ENCODE results near the gene NEMF.
"Not testable (repeated sequence)": the region's sequence is repeated elsewhere in the genome, so short reads cannot be mapped to it uniquely, and the experiment has no call there.

The NEMF gene, protein sequence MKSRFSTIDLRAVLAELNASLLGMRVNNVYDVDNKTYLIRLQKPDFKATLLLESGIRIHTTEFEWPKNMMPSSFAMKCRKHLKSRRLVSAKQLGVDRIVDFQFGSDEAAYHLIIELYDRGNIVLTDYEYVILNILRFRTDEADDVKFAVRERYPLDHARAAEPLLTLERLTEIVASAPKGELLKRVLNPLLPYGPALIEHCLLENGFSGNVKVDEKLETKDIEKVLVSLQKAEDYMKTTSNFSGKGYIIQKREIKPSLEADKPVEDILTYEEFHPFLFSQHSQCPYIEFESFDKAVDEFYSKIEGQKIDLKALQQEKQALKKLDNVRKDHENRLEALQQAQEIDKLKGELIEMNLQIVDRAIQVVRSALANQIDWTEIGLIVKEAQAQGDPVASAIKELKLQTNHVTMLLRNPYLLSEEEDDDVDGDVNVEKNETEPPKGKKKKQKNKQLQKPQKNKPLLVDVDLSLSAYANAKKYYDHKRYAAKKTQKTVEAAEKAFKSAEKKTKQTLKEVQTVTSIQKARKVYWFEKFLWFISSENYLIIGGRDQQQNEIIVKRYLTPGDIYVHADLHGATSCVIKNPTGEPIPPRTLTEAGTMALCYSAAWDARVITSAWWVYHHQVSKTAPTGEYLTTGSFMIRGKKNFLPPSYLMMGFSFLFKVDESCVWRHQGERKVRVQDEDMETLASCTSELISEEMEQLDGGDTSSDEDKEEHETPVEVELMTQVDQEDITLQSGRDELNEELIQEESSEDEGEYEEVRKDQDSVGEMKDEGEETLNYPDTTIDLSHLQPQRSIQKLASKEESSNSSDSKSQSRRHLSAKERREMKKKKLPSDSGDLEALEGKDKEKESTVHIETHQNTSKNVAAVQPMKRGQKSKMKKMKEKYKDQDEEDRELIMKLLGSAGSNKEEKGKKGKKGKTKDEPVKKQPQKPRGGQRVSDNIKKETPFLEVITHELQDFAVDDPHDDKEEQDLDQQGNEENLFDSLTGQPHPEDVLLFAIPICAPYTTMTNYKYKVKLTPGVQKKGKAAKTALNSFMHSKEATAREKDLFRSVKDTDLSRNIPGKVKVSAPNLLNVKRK

DNA sequence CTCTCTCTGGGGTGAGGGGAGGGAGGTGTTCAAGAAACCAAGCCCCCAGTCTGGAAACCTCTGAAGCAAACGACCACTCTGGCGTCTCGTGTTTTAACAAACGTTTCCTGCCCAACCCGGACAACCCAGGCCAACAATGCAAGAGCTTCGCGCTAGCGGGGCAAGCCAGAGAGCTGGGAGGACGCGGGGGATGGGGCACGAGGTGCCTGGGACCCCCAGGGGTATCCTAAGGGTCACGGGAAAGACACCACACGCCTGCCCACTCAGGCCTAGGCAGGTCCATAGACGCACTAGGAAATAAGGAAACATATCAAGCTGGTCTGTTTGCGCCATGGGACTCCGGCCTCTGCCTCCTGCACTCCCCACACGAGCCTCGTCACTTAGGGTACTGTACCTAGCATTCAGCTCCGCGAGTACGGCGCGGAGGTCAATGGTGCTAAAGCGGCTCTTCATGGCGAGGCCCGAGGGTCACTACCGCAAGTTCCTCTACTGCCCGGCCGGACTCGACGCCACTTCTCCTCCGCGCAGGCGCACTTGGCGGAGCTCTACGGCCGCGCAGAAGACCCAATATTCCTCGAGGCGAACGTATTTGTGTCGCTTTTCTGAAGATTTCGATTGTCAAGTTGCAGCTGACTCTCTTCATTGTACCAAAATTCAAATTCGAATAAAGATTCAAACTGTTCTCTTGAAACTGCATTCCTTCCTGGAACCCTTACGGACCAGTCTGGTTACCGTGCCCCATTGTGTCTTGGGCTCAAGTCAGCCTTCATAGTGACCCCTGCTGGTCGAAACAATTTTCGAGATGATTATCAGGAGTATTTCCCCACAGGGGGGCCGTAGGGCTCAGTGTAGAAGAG is at the start of gene NEMF:
Gene NEMF (minus strand): TSS at position 488 of the 857 bp plus-strand sequence. CDS start 35 bp downstream, at position 453.
- peak; percentile 18 to 96 (median 85) for DNase-seq

DNA sequence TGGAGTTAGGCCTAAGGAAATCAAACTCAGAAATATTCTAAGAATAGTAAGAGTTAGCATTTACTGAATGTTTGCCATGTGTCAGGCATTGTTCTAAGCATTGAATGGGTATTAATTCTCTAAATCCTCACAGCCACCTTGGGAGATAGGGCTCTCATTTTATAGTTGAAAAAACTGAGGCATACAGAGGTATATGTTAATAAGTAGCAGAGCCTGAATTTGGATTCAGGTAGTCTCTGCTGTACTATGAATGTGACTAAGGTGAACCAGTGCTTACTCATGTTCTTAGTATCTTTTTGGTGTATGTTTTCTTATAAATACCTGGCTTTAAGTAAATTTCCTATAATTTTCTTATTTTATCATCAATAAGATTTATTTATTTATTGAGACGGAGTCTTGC is 48.4 kb upstream of the NEMF start:
- DNase-seq, result no peak

DNA sequence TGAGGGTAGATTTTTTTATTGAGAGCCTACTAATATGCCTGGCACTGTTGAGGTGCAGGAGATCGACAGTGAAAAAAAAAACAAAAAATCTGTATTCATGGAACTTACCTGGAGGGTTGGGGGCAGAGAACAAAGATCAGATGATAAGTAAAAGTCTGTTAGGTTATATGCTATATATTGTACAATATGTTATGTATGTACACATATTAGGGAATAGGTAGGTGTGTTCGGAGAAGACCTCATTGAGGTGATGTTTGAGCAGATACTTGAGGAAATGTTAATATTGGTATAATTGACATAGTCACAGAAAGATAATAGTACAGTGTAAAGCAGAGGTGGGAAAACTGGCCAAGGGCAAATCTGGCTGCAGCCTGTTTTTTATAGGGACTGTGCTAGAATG is 45.9 kb upstream of the NEMF start:
- no peak for DNase-seq

DNA sequence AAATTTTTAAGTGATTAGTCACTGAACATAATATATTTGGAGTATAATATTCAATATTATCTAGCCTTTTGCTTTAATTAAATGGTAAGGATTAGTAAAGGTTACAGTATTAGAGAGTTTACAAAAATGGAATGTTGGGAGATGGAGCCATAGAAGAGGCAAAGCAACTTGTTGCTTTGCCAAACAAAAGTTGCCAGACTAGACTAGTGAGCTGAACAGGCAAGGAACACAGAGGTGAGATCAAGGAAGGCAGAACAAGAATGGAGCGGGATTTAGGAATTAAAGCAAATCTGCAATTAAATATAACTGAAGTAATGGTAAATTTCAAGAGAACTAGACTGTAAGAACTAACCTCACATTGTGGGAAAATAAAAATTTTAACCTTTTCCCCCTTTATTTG is 45.4 kb upstream of the NEMF start:
- DNase-seq, result no peak

DNA sequence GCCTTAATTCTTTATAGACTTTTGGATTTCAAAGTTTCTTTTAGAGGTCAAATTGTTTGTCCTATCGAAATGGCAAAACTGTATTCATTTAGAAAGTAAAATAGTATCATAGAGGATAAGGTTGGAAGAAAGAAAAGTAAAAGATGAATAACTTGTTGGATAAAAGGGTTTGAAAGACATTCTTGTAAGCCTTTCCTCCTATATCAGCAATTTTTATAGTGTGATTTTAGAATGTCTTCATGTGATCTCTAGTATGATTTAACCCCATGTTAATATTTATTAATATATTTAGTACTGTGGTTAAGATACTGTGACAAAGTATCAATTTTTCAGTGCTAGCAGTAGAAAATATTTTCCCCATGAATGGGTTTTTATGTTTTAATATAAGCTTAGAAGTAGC is 44.8 kb upstream of the NEMF start:
- no peak for DNase-seq

DNA sequence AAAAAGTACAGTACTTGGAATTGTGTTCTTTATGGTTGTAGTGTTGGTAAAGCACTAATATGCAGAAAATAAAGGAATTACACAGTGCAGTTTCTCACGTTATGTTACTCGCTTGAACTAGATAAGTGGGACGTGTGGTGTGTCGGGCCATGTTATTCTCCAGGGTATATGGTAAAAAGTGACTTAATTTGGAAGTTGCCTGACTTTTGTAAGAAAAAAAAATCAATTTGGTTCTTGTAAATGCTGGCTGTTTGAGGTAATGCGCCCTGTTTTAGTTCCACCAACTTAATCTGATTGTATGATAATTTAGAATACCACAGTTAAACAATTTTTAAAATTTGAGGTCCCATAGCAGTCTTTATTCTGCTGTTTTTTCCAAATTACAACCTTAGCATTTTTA is 44.4 kb upstream of the NEMF start:
- no peak for DNase-seq

DNA sequence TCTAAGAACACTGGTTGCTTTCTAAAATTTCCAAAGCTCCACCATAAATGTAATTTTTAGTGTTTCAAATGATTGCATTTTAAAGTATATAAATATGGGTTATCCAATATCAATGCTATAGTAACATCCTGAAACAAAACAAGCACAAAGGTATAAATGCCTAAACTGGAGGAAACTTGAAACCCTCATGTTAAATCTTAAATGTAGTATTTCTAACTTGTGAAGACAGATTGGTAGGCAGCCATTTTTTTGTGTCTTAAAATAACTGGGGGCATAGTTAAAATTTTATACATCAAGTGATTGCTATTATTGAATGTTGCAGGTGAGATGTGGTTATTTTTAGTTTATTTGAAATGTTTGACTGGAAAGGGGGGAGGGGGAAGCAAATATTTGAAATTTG is 43.7 kb upstream of the NEMF start:
- DNase-seq, result not testable (repeated sequence)

DNA sequence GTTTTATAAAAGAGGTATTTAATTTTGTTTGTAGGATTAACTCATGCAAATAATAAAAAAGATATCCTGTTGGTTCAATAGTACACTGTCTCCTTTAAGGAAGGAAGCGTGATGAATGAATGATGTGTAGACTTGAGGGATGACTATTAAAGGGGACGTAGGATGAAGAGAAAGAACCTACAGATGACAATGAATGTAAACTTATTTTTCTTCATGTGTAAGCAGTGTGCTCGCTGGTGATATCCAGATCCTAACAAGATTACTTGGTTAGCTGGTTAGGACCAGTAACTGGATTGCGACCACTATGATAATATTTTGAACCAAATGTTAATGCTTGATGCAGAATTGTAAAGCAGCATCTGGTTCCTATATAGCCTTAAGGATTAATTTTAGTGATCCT is 42.9 kb upstream of the NEMF start:
- no peak for DNase-seq

DNA sequence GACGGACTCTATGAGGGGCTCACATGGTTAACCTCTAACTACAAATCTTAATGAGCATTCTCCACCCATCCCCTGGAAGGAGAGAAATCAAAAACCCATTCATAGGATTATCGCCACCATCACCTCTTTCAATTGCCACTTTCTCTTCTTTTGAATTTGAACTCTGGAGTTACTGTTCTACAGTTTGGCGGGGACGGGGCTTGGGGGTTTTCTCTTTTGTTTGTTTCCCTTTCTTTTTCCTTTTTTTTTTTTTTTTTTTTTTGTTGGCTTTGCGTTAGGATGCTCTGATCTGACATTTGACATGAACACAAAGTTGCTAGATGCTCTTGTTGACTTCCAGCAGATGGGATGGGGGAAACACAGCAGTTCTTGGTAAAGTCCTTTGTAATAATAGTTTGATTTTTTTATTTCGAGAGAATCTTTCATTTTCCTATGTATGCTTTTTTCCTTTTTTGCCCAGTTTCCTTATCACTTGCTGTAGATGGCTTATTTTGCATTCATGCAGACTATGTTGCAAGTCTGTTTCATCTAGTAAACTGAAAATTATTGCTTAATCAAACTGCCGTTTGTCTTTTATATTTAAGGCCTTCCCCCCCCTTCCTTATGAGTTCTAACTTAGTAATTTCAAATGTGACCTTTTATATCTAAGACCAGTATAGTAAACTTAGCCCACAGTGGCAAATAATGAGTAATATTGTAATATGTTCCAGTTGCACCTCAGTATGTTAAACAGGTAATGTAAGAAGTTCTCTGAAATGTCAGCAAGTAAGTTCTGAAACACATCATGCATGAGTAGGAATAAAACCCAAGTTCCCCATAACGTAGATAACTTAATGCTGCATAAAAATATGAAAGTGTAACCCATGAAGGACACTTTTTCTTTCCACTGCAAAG is 41.9 kb upstream of the NEMF start:
- not testable (repeated sequence) for DNase-seq

DNA sequence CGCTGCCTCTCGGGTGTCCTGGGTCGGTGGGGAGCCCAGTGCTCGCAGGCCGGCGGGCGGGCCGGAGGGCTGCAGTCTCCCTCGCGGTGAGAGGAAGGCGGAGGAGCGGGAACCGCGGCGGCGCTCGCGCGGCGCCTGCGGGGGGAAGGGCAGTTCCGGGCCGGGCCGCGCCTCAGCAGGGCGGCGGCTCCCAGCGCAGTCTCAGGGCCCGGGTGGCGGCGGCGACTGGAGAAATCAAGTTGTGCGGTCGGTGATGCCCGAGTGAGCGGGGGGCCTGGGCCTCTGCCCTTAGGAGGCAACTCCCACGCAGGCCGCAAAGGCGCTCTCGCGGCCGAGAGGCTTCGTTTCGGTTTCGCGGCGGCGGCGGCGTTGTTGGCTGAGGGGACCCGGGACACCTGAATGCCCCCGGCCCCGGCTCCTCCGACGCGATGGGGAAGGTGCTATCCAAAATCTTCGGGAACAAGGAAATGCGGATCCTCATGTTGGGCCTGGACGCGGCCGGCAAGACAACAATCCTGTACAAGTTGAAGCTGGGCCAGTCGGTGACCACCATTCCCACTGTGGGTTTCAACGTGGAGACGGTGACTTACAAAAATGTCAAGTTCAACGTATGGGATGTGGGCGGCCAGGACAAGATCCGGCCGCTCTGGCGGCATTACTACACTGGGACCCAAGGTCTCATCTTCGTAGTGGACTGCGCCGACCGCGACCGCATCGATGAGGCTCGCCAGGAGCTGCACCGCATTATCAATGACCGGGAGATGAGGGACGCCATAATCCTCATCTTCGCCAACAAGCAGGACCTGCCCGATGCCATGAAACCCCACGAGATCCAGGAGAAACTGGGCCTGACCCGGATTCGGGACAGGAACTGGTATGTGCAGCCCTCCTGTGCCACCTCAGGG is 41.0 kb upstream of the NEMF start:
- peak in 22 of 56 donors; percentile 11 to 62 (median 49) for DNase-seq

DNA sequence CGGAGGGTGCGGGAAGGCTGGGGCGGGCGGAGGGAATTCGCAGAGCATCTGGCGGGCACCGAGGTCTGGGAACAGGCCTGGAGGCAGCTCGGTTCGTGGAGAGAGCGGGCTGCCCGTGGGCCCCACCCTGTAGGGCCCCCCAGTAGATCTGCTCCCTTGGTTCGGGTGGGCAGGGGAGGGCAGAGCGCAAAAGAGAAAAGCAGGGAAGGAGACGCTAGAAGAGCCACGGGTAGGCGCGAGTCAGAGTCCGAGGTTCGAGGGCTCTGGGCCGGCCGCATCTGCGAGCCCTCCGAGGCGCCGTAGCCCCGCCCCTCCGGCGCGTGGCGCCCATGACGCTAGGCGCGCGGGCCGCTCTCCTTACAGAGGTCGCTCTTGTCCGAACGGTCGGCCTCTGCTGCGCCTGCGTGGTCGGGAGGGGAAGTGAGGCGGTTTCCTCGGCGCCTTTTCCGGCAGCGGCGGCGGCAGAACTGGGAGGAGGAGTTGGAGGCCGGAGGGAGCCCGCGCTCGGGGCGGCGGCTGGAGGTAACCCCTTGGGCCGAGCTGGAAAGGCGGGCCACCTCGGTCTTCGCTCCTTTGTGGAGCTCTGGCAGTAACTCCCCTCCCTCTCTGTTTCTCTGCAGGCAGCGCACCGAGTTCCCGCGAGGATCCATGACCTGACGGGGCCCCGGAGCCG is 40.2 kb upstream of the NEMF start, which contains the start of gene ARF6:
Gene ARF6 (plus strand): TSS at position 447 of the 673 bp plus-strand sequence. CDS start 655 bp downstream, outside the sequence.
- DNase-seq, result peak; percentile 31 to 99 (median 95)

DNA sequence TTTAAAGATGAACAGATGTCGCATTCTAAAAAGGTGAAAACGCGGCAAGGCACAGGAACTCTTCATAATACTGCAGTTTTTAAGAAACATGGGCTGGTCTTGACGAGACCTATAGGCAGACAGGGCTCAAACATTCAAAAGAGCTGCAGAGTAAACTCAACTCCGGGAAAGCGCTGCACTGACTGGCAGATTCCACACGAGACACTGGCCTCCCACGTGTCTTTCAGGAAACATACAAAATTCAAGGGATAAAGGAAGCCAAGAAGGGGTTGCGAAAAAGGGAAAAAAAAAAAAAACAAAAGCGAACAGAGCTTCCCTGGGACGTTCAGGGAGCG is 39.7 kb upstream of the NEMF start:
- DNase-seq, result peak in 38 of 56 donors; percentile 35 to 87 (median 68)

DNA sequence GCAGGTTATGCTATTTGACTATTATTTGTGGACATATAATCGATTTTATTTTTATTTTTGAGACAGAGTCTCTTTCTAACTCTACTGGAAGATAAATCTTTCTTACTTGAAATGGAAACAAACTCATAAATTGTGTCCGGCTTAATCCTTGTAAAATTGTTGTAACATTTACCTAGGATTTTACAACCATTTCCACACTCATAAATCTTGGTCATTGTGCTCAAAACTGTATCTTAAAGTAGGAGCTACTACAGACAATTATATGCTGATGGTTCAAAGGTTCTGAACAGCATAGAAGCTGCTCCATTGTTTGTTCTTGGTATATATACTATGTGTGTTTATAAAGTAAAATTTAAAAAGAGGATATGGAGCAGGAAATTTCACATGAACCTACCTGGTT is 35.7 kb upstream of the NEMF start:
- DNase-seq, result no peak

DNA sequence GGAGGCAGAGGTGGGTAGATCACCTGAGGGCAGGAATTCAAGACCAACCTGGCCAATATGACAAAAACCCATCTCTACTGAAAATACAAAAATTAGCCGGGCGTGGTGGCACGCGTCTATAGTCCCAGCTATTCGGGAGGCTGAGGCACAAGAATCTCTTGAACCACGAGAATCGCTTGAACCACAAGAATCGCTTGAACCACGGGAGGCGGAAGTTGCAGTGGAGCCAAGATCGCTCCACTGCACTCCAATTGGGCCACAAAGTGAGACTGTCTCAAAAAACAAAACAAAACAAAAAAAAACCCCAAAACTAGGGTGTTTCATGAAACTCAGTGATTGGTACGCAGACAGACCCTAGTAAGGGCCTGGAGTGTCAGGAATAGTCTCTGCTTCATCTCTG is 33.9 kb upstream of the NEMF start:
- DNase-seq, result no peak

DNA sequence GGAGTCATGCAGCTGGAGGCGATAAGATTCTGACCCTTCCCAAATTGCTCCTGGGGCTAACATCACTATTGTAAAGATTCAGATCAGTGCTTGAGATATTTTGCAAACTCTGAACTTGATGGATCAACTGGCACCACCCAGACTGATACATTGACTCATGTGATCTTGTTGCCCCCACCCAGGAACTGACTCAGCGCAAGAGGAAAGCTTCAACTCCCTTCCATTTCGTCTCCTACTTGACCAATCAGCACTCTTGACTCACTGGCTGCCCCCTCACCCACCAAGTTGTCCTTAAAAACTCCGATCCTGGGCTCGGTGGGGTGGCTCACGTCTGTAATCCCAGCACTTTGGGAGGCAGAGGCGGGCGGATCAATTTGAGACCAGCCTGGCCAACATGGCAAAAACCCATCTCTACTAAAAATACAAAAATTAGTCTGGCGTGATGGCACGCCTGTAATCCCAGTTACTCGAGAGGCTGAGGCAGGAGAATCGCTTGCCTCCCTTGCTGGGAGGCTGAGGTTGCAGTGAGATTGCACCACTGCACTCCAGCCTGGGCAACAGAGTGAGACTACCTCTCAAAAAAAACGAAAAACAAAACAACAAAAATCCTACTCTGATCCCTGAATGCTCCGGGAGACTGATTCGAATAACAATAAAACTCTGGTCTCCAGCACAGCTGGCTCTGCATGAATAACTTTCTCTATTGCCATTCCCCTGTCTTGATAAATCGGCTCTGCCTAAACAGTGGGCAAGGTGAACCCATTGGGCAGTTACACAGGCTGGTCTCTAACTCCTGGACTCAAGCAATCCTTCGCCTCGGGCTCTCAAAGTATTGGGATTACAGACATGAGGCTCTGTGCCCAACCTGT is 30.5 kb upstream of the NEMF start:
- no peak for DNase-seq

DNA sequence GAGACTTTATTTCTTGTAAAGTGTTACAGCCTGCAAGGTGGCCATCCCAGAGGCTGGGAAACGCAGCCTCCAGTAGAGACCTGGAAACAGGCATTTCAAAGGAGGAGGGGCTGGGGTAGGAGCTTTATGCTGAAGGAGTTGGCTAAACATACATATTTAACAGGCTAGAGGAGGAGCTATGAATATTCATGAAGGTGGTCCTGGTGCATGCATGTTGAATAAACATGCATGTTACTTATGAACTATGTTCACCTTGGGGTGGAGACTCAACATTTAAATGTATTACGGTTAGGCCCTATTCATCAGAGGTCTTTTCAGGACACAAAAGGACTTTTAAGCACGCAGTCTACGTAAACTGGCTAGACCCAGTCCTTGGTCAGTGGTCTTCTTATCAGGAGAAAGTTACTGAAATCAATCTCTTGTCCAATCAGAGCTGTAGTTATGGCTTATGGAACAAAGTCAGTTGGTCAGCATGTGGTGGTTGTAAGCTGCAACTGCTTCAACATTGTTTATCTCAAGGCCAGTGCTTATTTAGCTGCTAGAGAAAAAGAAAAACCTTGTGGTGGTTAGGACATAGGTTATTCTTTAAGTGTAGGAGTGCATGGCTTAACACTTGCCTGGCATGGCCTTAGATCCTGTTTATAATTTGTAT is 28.9 kb upstream of the NEMF start:
- no peak for DNase-seq

Data from nucleus accumbens (tissue), 56 donors.